NOMO-1 treated with DMSO at 0.1 percent for 48 hours (cell line): ENCODE results near the gene CAMKK1.

Source experiments
- DNase-seq: peaks from one replicate; lab custom pipeline; 2025; ENCODE audit not compliant: unreplicated experiment; lab: John Stamatoyannopoulos, UW

Gene CAMKK1

DNA sequence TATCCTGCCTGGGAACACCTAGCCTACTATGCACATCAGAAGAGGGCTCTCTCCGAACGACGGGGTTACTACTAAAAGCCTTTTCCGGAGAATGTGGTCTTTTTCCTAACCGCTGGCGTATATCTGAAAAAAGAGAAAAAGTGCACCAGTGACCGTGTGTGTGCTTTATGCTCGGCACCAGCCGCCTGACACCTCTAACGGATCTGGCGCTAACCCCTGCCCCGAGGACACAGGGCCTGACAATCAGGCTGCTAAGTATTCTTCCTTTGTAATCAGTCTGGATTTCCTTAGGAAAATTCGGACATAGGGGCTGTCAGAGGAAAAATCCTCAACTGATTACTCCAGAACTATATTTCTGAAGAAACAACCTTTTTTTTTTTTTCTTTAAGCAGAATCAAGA lies 78.5 kb downstream of the CAMKK1 start:
- no peak for DNase-seq

DNA sequence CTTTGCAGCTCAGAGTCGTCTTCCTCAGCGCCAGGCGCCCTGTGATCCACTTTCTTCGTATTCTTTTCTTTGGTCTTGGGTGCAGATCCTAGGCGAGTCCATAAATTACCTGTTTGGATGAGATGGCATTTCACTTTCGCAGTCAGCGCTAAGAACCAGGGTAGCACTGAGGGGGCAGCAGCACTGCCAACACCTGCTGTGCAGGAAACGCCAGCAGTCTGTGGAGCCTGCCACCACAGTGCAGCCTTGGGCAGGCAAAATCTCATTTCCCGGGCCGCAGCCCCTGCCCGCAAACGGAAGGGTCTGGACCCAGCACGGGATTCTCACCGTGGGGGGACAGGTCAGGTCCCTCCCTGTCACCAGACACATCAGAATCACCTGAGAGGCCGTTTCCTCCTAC lies 79.7 kb downstream of the CAMKK1 start:
- DNase-seq: no peak

DNA sequence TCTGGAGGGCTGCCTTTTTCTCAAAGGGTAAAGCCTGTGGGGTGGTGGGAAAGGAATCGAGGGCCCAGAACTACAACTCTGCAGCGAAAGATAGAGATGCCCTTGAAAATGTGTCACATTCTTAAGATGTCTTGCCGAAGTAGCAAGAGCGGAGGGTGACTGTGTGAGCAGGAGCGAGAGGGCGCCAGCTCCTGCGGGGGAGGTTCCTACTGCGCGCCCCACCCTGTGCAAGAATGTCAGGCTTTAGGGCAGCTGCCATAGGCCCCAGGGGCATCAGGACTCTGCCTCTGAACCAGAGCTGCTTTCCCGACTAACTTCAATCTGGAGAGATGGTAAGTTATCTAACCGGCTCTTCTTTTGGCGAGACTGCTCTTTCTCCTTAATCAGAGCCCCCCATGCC lies 80.1 kb downstream of the CAMKK1 start:
- DNase-seq: no peak

DNA sequence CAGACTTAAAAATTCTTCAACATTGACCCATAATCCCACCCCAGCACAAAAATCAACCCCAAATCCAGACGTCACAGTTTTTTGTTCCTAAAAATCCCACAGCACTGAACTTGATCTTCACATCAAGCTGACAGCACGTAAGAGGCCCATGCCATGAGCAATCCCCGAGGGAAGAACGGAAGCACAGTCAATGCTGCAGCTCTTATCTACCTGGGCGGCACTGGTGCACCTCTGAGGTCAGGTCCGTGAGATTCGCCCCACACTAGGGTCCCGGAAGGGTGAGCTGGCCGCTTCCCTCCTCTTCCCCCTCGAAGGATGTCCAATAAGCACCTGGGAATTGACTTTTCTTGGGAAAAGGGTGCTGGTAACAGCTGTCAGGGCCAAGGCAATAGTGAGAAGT lies 80.6 kb downstream of the CAMKK1 start:
- DNase-seq: no peak
